HUES64 (cell line): ENCODE data around the gene LRRC4C.

Experiments
- H3K27ac ChIP-seq: 2 replicates; pipeline ENCODE4 v1.7.0; 2013; ENCODE audit warnings: low read depth, low read length, inconsistent platforms
- H3K27me3 ChIP-seq: 2 replicates; pipeline ENCODE4 v1.6.1; 2013; ENCODE audit warnings: mild to moderate bottlenecking, low read length; ENCODE audit not compliant: insufficient read depth
- H3K36me3 ChIP-seq: 2 replicates; pipeline ENCODE4 v1.6.1; 2013; ENCODE audit warnings: mild to moderate bottlenecking, low read length; ENCODE audit not compliant: insufficient read depth
- H3K4me1 ChIP-seq: 2 replicates; pipeline ENCODE4 v1.6.1; 2013; ENCODE audit warnings: mild to moderate bottlenecking, low read length, moderate library complexity; ENCODE audit not compliant: insufficient read depth
- H3K4me3 ChIP-seq: 2 replicates; pipeline ENCODE4 v1.5.1; 2013; ENCODE audit warnings: mild to moderate bottlenecking, low read length, moderate library complexity
- H3K9ac ChIP-seq: 2 replicates; pipeline ENCODE4 v1.6.1; 2013; ENCODE audit warnings: mild to moderate bottlenecking, low read depth, low read length
- H3K9me3 ChIP-seq: 2 replicates; pipeline ENCODE4 v1.6.1; 2013; ENCODE audit warnings: low read depth, low read length; ENCODE audit not compliant: insufficient read depth
- WGBS: fragments of 150-250, 120-280 bp; methylation state at CpG from one replicate; pipeline ENCODE4 v1.1.7; 2013; ENCODE audit warnings: missing lambda C conversion rate; 5-methylcytosine and 5-hydroxymethylcytosine counted together

Gene LRRC4C

GRCh38 chr11:41301023-41301422, 158.4 kb downstream of the LRRC4C start:
- Histone ChIP-seq H3K27ac (no peak overlapping the region), H3K4me3 (no peak overlapping the region)

GRCh38 chr11:41289408-41289807, 170.0 kb downstream of the LRRC4C start:
- no peak overlapping the region for H3K9ac ChIP-seq
- no peak overlapping the region for H3K4me3 ChIP-seq
- no peaks in the 10 kb centered on the region for H3K27me3 ChIP-seq
- no peaks in the 10 kb centered on the region for H3K4me1 ChIP-seq
- H3K27ac ChIP-seq: no peak overlapping the region
- no peaks in the 10 kb centered on the region for H3K36me3 ChIP-seq
- H3K9me3 ChIP-seq: no peaks in the 10 kb centered on the region
- 95% methylated on average over 3 of the region's 3 CpGs for WGBS

More at GRCh38 chr11:41301023-41301422, 158.4 kb downstream of the LRRC4C start:
- Histone ChIP-seq H3K36me3 (no peaks in the 10 kb centered on the region), H3K9me3 (peaks cover 4% of the 10 kb centered on the region; the same call in 1 of the 2 replicates), H3K9ac (no peak overlapping the region), H3K4me1 (no peaks in the 10 kb centered on the region; the same call in 1 of the 2 replicates), H3K27me3 (no peaks in the 10 kb centered on the region)
- 83% methylated on average over 3 of the region's 4 CpGs for WGBS

GRCh38 chr11:41286751-41287150, 172.7 kb downstream of the LRRC4C start:
- H3K36me3 ChIP-seq: no peaks in the 10 kb centered on the region
- H3K27me3 ChIP-seq: no peaks in the 10 kb centered on the region
- H3K4me3 ChIP-seq: no peak overlapping the region
- H3K27ac ChIP-seq: no peak overlapping the region
- no peaks in the 10 kb centered on the region for H3K9me3 ChIP-seq
- H3K4me1 ChIP-seq: peaks cover 7% of the 10 kb centered on the region
- no peak overlapping the region for H3K9ac ChIP-seq

- H3K4me3 ChIP-seq: no peak overlapping the region
- peaks cover 7% of the 10 kb centered on the region for H3K4me1 ChIP-seq
- no peaks in the 10 kb centered on the region for H3K36me3 ChIP-seq
- 84% methylated on average over 3 of the region's 3 CpGs for whole genome bisulfite sequencing
- H3K27me3 ChIP-seq: no peaks in the 10 kb centered on the region
- H3K27ac ChIP-seq: no peak overlapping the region
- H3K9me3 ChIP-seq: no peaks in the 10 kb centered on the region
- no peak overlapping the region for H3K9ac ChIP-seq
Observed at GRCh38 chr11:41284354-41284753, 175.1 kb downstream of the LRRC4C start.

- Histone ChIP-seq H3K4me3 (no peak overlapping the region), H3K9ac (no peak overlapping the region), H3K9me3 (no peaks in the 10 kb centered on the region), H3K27me3 (no peaks in the 10 kb centered on the region), H3K27ac (no peak overlapping the region), H3K4me1 (peaks cover 7% of the 10 kb centered on the region), H3K36me3 (no peaks in the 10 kb centered on the region)
- WGBS: 89% methylated on average over 4 of the region's 6 CpGs
Observed at GRCh38 chr11:41283191-41283930, 176.1 kb downstream of the LRRC4C start.

GRCh38 chr11:41282395-41282794, 177.1 kb downstream of the LRRC4C start:
- H3K9ac ChIP-seq: no peak overlapping the region
- H3K9me3 ChIP-seq: no peaks in the 10 kb centered on the region
- no peaks in the 10 kb centered on the region for H3K36me3 ChIP-seq
- no peaks in the 10 kb centered on the region for H3K27me3 ChIP-seq
- 93% methylated on average over 5 of the region's 5 CpGs for WGBS
- peaks cover 7% of the 10 kb centered on the region for H3K4me1 ChIP-seq
- no peak overlapping the region for H3K4me3 ChIP-seq
- no peak overlapping the region for H3K27ac ChIP-seq

GRCh38 chr11:41281131-41281742, 178.2 kb downstream of the LRRC4C start:
- WGBS: 89% methylated on average over 7 of the region's 7 CpGs

GRCh38 chr11:41274831-41275230, 184.6 kb downstream of the LRRC4C start:
- Histone ChIP-seq H3K9me3 (no peaks in the 10 kb centered on the region), H3K27ac (no peak overlapping the region), H3K36me3 (no peaks in the 10 kb centered on the region), H3K4me3 (no peak overlapping the region), H3K4me1 (no peaks in the 10 kb centered on the region), H3K27me3 (no peaks in the 10 kb centered on the region), H3K9ac (no peak overlapping the region)
- 91% methylated on average over 8 of the region's 8 CpGs for WGBS

More at GRCh38 chr11:41281131-41281742, 178.2 kb downstream of the LRRC4C start:
- H3K36me3 ChIP-seq: no peaks in the 10 kb centered on the region
- H3K4me3 ChIP-seq: no peak overlapping the region
- H3K27ac ChIP-seq: no peak overlapping the region
- H3K9ac ChIP-seq: no peak overlapping the region
- no peaks in the 10 kb centered on the region for H3K9me3 ChIP-seq
- H3K27me3 ChIP-seq: no peaks in the 10 kb centered on the region
- H3K4me1 ChIP-seq: peaks cover 7% of the 10 kb centered on the region

GRCh38 chr11:41273908-41274307, 185.5 kb downstream of the LRRC4C start:
- Histone ChIP-seq H3K4me3 (no peak overlapping the region), H3K4me1 (no peaks in the 10 kb centered on the region), H3K9ac (no peak overlapping the region), H3K36me3 (no peaks in the 10 kb centered on the region), H3K27ac (no peak overlapping the region), H3K9me3 (no peaks in the 10 kb centered on the region), H3K27me3 (no peaks in the 10 kb centered on the region)
- 98% methylated on average over 3 of the region's 3 CpGs for WGBS

- H3K9ac ChIP-seq: no peak overlapping the region
- WGBS: 98% methylated on average over 3 of the region's 5 CpGs
- no peak overlapping the region for H3K27ac ChIP-seq
- H3K36me3 ChIP-seq: no peaks in the 10 kb centered on the region
- no peaks in the 10 kb centered on the region for H3K9me3 ChIP-seq
- no peak overlapping the region for H3K4me3 ChIP-seq
- no peaks in the 10 kb centered on the region for H3K27me3 ChIP-seq
- H3K4me1 ChIP-seq: no peaks in the 10 kb centered on the region
Observed at GRCh38 chr11:41267451-41267850, 192.0 kb downstream of the LRRC4C start.

GRCh38 chr11:41256041-41256440, 203.4 kb downstream of the LRRC4C start:
- no peaks in the 10 kb centered on the region for H3K36me3 ChIP-seq
- H3K27ac ChIP-seq: no peak overlapping the region
- H3K4me1 ChIP-seq: no peaks in the 10 kb centered on the region
- no peak overlapping the region for H3K9ac ChIP-seq
- WGBS: 89% methylated on average over 3 of the region's 3 CpGs
- no peaks in the 10 kb centered on the region for H3K27me3 ChIP-seq
- no peaks in the 10 kb centered on the region for H3K9me3 ChIP-seq
- H3K4me3 ChIP-seq: no peak overlapping the region
